MM.1S (cell line): ENCODE data around the gene NUS1.
"Not testable (repeated sequence)": the region's sequence is repeated elsewhere in the genome, so short reads cannot be mapped to it uniquely, and the experiment has no call there.

Source experiments
- DNase-seq: peaks from one replicate; pipeline ENCODE4 v3.0.0-alpha.2; 2015
- H2AFZ ChIP-seq: fragments of 300-600 bp; sonication (generic); 2 replicates; pipeline ENCODE4 v1.6.0; 2016; ENCODE audit warnings: antibody characterized with exemption, low read length
- H3F3A ChIP-seq: fragments of 300-600 bp; sonication (generic); 2 replicates; pipeline ENCODE4 v1.6.1; 2016; ENCODE audit warnings: mild to moderate bottlenecking, antibody characterized with exemption, low read length, moderate library complexity, mixed read lengths; ENCODE audit not compliant: insufficient read depth
- H3K27ac ChIP-seq: fragments of 300-600 bp; sonication (generic); 2 replicates; pipeline ENCODE4 v1.5.1; 2016; ENCODE audit warnings: mild to moderate bottlenecking, low read length
- H3K27me3 ChIP-seq: fragments of 300-600 bp; sonication (generic); replicated peaks from 2 replicates; pipeline ENCODE4 v1.6.0; 2016; ENCODE audit warnings: low read length; ENCODE audit not compliant: insufficient read depth
- H3K36me3 ChIP-seq: fragments of 300-600 bp; sonication (generic); replicated peaks from 2 replicates; pipeline ENCODE4 v1.6.1; 2016; ENCODE audit warnings: mild to moderate bottlenecking, low read length, mixed read lengths; ENCODE audit not compliant: insufficient read depth
- H3K4me1 ChIP-seq: fragments of 300-600 bp; sonication (generic); 2 replicates; pipeline ENCODE4 v1.6.1; 2016; ENCODE audit warnings: low read length, mixed read lengths
- H3K4me2 ChIP-seq: fragments of 300-600 bp; sonication (generic); 2 replicates; pipeline ENCODE4 v1.6.0; 2016; ENCODE audit warnings: low read depth, low read length
- H3K4me3 ChIP-seq: fragments of 300-600 bp; sonication (generic); 2 replicates; pipeline ENCODE4 v1.5.1; 2016; ENCODE audit warnings: low read length, mixed read lengths
- H3K79me2 ChIP-seq: fragments of 300-600 bp; sonication (generic); 2 replicates; pipeline ENCODE4 v1.6.1; 2016; ENCODE audit warnings: mixed run types, low read length, mixed read lengths
- H3K9ac ChIP-seq: fragments of 300-600 bp; sonication (generic); 2 replicates; pipeline ENCODE4 v1.6.1; 2016; ENCODE audit warnings: low read length, mixed read lengths
- H3K9me2 ChIP-seq: fragments of 300-600 bp; sonication (generic); replicated peaks from 2 replicates; pipeline ENCODE4 v1.6.1; 2016; ENCODE audit warnings: mild to moderate bottlenecking, low read length, mixed read lengths; ENCODE audit not compliant: insufficient read depth
- H3K9me3 ChIP-seq: fragments of 300-600 bp; sonication (generic); replicated peaks from 2 replicates; pipeline ENCODE4 v1.6.1; 2016; ENCODE audit warnings: mild to moderate bottlenecking, low read length, mixed read lengths; ENCODE audit not compliant: insufficient read depth
- H4K20me1 ChIP-seq: fragments of 300-600 bp; sonication (generic); 2 replicates; pipeline ENCODE4 v1.6.1; 2016; ENCODE audit warnings: mild to moderate bottlenecking, low read length, moderate library complexity, mixed read lengths; ENCODE audit not compliant: insufficient read depth
- CTCF ChIP-seq: fragments of 300-600 bp; sonication (generic); IDR thresholded peaks from 2 replicates; pipeline ENCODE4 v1.5.1; 2016; ENCODE audit warnings: antibody characterized with exemption, low read length, mixed read lengths
- EZH2 ChIP-seq: fragments of 300-600 bp; sonication (generic); optimal IDR thresholded peaks from 2 replicates; pipeline ENCODE3; 2017; ENCODE audit warnings: low read depth, mild to moderate bottlenecking, antibody characterized with exemption, low read length, mixed read lengths
- EZH2phosphoT487 ChIP-seq: fragments of 300-600 bp; sonication (generic); IDR thresholded peaks from 2 replicates; pipeline ENCODE4 v1.6.1; 2018; ENCODE audit warnings: antibody characterized with exemption, low read length

The NUS1 gene

GRCh38 chr6:117685359-117685758, 10.1 kb downstream of the NUS1 start:
- Histone ChIP-seq H2AFZ (no peak overlapping the region), H3K79me2 (peaks cover 97% of the 10 kb centered on the region), H3K36me3 (no peaks in the 10 kb centered on the region; the same call in 1 of the 2 replicates), H3F3A (no peaks in the 10 kb centered on the region), H3K27ac (no peak overlapping the region), H3K9ac (no peak overlapping the region), H3K4me3 (no peak overlapping the region), H3K4me2 (no peak overlapping the region), H3K4me1 (no peaks in the 10 kb centered on the region), H4K20me1 (peaks cover 27% of the 10 kb centered on the region), H3K9me3 (no peaks in the 10 kb centered on the region), H3K9me2 (no peaks in the 10 kb centered on the region), H3K27me3 (no peaks in the 10 kb centered on the region)
- no peak for TF ChIP-seq EZH2phosphoT487
- TF ChIP-seq EZH2, result no peak
- TF ChIP-seq CTCF, result no peak
- DNase-seq, result no peak

GRCh38 chr6:117687021-117687648, 11.9 kb downstream of the NUS1 start:
- no peak for DNase-seq
- Histone ChIP-seq H3F3A (no peaks in the 10 kb centered on the region), H4K20me1 (peaks cover 16% of the 10 kb centered on the region; the same call in 1 of the 2 replicates), H3K27me3 (no peaks in the 10 kb centered on the region), H3K9me3 (no peaks in the 10 kb centered on the region), H3K4me3 (no peak overlapping the region), H3K4me1 (no peaks in the 10 kb centered on the region), H3K4me2 (no peak overlapping the region), H2AFZ (no peak overlapping the region), H3K27ac (no peak overlapping the region), H3K9me2 (no peaks in the 10 kb centered on the region), H3K79me2 (peaks cover 92% of the 10 kb centered on the region), H3K9ac (no peak overlapping the region), H3K36me3 (no peaks in the 10 kb centered on the region; the same call in 1 of the 2 replicates)
- TF ChIP-seq EZH2 (no peak), EZH2phosphoT487 (no peak), CTCF (no peak)

GRCh38 chr6:117689584-117689983, 14.3 kb downstream of the NUS1 start:
- not testable (repeated sequence) for H3K4me1 ChIP-seq, H3K9me2 ChIP-seq, H3K4me3 ChIP-seq, H3K36me3 ChIP-seq, H3K9me3 ChIP-seq, H3K4me2 ChIP-seq, DNase-seq, H3K9ac ChIP-seq, H2AFZ ChIP-seq, H3F3A ChIP-seq, H3K27me3 ChIP-seq, H3K27ac ChIP-seq
- peaks cover 11% of the 10 kb centered on the region; the same call in 1 of the 2 replicates for H4K20me1 ChIP-seq
- H3K79me2 ChIP-seq, result peaks cover 68% of the 10 kb centered on the region

GRCh38 chr6:117706504-117706903, 31.2 kb downstream of the NUS1 start:
- Histone ChIP-seq H3K4me2 (no peak overlapping the region), H2AFZ (no peak overlapping the region), H3K27me3 (no peaks in the 10 kb centered on the region), H3K4me1 (no peaks in the 10 kb centered on the region), H3K79me2 (peaks cover 7% of the 10 kb centered on the region; the same call in 1 of the 2 replicates), H3K9ac (no peak overlapping the region), H3K4me3 (no peak overlapping the region), H3F3A (no peaks in the 10 kb centered on the region), H4K20me1 (no peaks in the 10 kb centered on the region), H3K36me3 (no peaks in the 10 kb centered on the region; the same call in 1 of the 2 replicates), H3K9me2 (no peaks in the 10 kb centered on the region), H3K27ac (no peak overlapping the region), H3K9me3 (no peaks in the 10 kb centered on the region)
- DNase-seq, result no peak
- no peak for TF ChIP-seq EZH2
- TF ChIP-seq CTCF, result no peak
- TF ChIP-seq EZH2phosphoT487, result no peak

- H3K36me3 ChIP-seq, H3K9ac ChIP-seq, H3K79me2 ChIP-seq, H3K27ac ChIP-seq, H4K20me1 ChIP-seq, H3K27me3 ChIP-seq, H2AFZ ChIP-seq, H3K9me2 ChIP-seq, H3K4me2 ChIP-seq, H3F3A ChIP-seq, H3K9me3 ChIP-seq, H3K4me1 ChIP-seq, H3K4me3 ChIP-seq, DNase-seq: not testable (repeated sequence)
Observed at GRCh38 chr6:117706936-117707509, 31.8 kb downstream of the NUS1 start.
